SK-MEL-5 (cell line): ENCODE measurements around the gene IRAK2. TPM values are rescaled to one million over a fixed set of nuclear protein-coding genes. Genes with fewer than 3 reads are reported as not detected.

Experiments
- DNase-seq: peaks from one replicate; pipeline ENCODE4 v3.0.0-alpha.2; 2016; ENCODE audit warnings: low read depth, low spot score
- in situ Hi-C: cut with HindIII; loops from 2 replicates; pipeline ENCODE4 v1.10.0; 2016; ENCODE audit warnings: low sequenced_read_pairs, high pct_unique_total_duplicates, low pct_unique_long_range_greater_than_20kb
- total RNA-seq: library from RNA; depleted of rRNA; stranded (reverse); fragments of >200 nt; shearing (Covaris generic); gene quantifications from 2 replicates; pipeline ENCODE4 v1.2.3, GENCODE V29; 2014

Gene IRAK2
- total RNA-seq, 1 experiment from 2014 or later = 1.8 TPM

DNA sequence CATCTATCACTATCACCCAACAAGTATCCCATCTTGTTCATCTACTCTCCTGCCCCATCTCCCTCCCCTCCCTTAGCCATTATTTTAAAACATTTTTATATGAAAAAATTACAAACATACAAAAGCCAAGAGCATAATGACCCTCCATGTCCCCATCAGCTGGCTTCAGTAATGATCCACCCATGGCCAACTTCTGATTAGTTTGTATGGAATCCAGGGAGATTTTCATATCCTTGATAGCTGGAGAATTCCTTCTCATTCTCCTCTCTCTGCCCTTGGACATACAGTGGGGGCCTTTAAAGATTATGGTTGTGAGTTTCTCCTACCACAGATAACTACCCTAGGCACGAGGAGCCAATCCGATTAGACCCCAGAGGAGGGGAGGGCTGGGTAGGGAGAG lies 40.2 kb downstream of the IRAK2 start:
- in situ Hi-C loops = no loop called here
- DNase-seq = no peak

GRCh38 chr3:10205451-10206165 lies 40.9 kb downstream of the IRAK2 start:
- DNase-seq = peak; percentile 60
- in situ Hi-C loops = no loop called here

- DNase-seq = no peak
- in situ Hi-C loops = no loop called here
Measured at GRCh38 chr3:10206166-10206511, 41.4 kb downstream of the IRAK2 start.

- in situ Hi-C loops = no loop called here
- peak; percentile 63 for DNase-seq
Measured at GRCh38 chr3:10213156-10213792, 48.6 kb downstream of the IRAK2 start.

DNA sequence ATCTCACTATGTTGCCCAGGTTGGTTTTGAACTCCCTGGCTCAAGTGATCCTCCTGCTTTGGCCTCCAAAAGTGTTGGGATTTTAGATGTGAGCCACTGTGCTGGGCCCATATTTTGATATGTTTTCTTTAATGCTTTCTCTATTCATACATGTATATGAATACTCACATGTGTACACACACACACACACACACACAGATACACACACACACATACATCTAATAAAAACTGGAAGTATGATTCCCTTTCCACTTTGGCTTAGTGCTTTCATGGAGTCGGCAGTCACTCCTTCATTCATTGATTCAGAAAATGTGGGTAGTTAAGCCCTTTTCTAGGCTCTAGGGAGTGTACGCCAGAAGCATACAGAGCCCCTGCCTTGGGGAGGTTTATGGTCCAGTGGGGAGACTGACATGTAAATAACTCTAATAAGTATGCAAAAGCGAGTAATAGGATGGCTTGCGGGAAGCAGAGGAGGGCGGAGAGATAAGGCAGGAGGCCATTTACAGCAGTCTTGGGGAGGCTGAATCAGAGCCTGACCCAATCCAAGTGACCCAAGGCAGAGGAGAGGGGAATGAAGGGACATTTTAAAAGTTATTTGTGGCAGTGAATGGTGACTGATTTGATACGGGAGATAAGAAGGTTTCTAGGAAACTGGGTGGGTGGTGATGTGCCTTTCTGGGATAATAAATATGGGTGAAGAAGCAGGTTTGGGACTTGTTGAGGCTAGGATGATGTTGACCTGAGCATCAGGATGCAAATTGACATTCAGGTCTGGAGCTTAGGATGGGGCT lies 51.1 kb downstream of the IRAK2 start:
- in situ Hi-C loops = no loop called here
- DNase-seq = no peak

DNA sequence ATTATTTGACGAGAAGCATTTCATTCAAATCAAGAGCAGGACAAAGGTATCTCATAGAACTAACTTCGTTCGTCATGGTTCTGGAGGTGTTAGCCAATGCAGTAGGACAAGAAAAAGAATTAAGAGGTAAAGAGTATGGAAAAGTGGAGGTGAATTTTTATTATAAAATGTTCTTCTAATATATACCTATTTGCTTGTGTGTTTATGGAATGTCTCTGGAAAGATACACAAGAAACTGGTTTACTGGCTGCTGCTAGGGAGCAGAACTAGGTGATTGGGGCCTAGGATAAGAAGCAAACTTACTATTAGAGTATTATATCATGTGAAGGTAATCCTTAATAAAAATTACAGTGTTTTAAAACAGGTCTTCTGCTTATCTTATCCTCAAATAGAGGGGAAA lies 52.6 kb downstream of the IRAK2 start:
- no peak for DNase-seq
- in situ Hi-C loops = no loop called here

- in situ Hi-C loops = no loop called here
- DNase-seq = no peak
Measured at GRCh38 chr3:10219737-10220136, 55.0 kb downstream of the IRAK2 start.

GRCh38 chr3:10223676-10224639 lies 59.2 kb downstream of the IRAK2 start:
- in situ Hi-C loops = no loop called here
- DNase-seq = no peak

GRCh38 chr3:10224794-10225665 lies 60.3 kb downstream of the IRAK2 start:
- in situ Hi-C loops = no loop called here

DNA sequence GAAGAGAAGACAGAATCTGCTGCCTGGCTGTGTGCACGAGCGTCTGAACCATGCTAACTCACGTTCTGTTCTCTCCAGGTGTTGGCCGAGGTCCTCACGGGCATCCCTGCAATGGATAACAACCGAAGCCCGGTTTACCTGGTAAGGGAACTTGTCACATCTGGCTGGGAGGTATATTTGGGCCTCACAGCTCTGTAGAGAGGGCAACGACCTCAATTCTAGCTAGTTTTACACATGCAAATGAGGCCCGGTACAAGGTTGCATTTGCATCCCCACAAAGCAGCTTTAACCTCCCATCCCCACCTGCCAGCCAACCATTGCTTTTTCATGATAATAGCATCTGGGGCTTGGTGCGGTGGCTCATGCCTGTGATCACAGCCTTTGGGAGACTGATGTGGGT lies 61.6 kb downstream of the IRAK2 start:
- no peak for DNase-seq
- in situ Hi-C loops = no loop called here

More at GRCh38 chr3:10224794-10225665, 60.3 kb downstream of the IRAK2 start:
- peak; percentile 84 for DNase-seq

DNA sequence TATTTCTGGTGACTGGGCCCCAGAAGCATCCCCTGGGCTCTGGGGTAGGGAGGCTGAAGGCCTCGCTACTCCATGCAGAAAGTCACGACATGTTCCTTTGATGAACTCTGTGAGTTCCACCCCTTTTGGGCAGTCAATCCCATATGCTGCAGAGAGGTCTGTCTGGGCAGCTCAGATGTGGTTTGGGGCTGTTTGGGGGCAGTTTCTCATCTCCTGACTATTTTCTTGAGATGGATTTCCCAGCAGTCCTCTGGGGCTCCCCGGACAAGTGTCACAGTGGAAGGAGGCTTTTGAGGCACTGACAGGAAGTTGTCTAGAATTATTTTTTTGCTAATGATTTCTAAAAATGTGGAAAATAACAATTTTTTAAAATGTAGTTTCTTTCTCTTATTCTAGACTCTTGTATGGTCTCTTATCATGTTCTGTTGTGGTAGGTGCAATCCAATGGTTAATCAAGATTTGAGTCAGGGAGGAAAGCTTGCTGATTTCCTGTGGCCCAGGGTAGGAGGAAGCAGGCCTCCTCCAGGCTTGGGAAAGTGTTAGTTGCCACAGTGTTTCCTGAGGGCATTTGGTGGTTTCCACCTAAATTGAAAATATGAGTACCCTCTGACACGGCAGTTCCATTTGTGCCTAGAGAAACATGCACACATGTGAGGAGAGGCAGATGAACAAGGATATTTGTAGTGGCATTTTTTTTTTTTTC lies 63.7 kb downstream of the IRAK2 start:
- DNase-seq = no peak
- in situ Hi-C loops = no loop called here

DNA sequence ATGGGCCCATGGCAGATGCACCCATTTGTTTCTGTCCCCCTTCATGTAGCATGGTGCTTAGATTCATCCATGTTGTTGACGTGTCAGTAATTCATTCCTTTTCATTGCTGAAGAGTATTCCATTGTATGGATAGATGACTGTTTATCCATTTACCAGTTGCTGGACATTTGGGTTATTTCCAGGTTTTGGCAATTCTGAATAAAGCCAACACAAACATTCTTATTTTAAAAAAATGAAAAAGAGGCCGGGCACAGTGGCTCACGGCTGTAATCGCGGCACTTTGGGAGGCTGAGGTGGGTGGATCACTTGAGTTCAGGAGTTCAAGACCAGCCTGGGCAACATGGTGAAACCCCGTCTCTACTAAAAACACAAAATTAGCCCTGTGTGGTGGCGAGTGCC lies 64.9 kb downstream of the IRAK2 start:
- in situ Hi-C loops = no loop called here
- DNase-seq = no peak

DNA sequence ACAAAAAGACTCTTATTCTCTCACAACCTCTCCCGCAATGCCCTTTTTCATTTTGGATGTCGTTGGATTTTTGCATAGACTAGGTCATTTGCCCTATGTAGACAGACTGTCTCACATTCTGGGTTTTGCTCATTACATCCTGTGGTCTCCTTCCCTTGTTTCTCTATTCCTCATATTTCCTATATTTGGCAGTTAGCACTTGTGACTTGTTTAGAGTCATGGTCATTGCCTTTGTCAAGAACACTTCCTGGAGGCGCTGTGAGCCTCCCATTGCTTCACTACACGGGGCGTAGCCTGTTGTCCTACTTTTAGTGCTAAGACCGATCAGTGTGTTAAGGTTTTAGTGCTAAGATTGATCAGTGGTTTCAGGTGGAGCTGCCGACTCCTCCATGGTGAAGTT lies 67.4 kb downstream of the IRAK2 start:
- in situ Hi-C loops = no loop called here

DNA sequence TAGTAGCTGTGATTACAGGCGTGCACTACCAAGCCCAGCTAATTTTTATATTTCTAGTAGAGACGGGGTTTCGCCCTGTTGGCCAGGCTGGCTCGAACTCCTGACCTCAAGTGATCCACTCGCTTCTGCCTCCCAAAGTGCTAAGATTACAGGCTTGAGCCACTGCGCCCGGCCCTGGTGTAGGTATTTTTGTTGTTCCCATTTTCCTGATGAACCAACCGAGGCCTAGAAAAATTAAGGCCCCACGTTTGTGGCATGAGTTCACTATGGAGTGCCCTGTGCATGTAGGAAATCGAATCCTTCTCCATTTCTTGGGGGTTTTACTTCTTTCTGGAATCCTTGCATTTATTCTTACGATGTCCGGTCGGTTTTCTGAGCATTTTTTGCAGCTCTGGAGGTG lies 69.3 kb downstream of the IRAK2 start:
- in situ Hi-C loops = no loop called here
- DNase-seq = no peak

More for the DNA sequence above, 67.4 kb downstream of the IRAK2 start:
- DNase-seq = no peak

GRCh38 chr3:10234526-10235230 lies 70.0 kb downstream of the IRAK2 start:
- in situ Hi-C loops = no loop called here
- DNase-seq = no peak

- in situ Hi-C loops = no loop called here
- no peak for DNase-seq
Measured at GRCh38 chr3:10235551-10235950, 70.8 kb downstream of the IRAK2 start.
